Heart left ventricle (tissue), 16 donors: ENCODE measurements around the gene ZNF154. TPM values are rescaled to one million over a fixed set of nuclear protein-coding genes. Genes with fewer than 3 reads are reported as not detected.

Experiments
- ATAC-seq, 4 donors: fragments of 200-7000 bp; cut with Tn5 transposase; one replicate each; pipeline ENCODE4 v1.9.1; 2020 to 2022; ENCODE audit warnings: moderate library complexity in 4 of 4, mild to moderate bottlenecking in 3 of 4, moderate number of reproducible peaks in 1 of 4
- DNase-seq, 5 donors: peaks; one replicate each; pipeline ENCODE4 v3.0.0-alpha.2; 2020
- H3K27ac ChIP-seq, 12 donors: fragments of 200-600 bp; sonication (generic) in 4 of 12; one replicate each; pipeline versions ENCODE4 v1.5.0 to v1.8.0; 2016 to 2022; ENCODE audit warnings: mild to moderate bottlenecking in 2 of 12
- H3K27me3 ChIP-seq, 9 donors: fragments of 200-600 bp; sonication (generic) in 2 of 9; one replicate each; pipeline versions ENCODE4 v1.5.1 to v1.8.0; 2016 to 2022; ENCODE audit warnings: mild to moderate bottlenecking in 3 of 9
- H3K36me3 ChIP-seq, 9 donors: fragments of 200-600 bp; sonication (generic) in 2 of 9; one replicate each; pipeline versions ENCODE4 v1.5.0 to v1.8.0; 2018 to 2022; ENCODE audit warnings: mild to moderate bottlenecking in 2 of 9
- H3K4me1 ChIP-seq, 12 donors: fragments of 200-600 bp; sonication (generic) in 4 of 12; one replicate each; pipeline versions ENCODE4 v1.5.0 to v1.8.0; 2016 to 2022; ENCODE audit warnings: mild to moderate bottlenecking in 3 of 12
- H3K4me3 ChIP-seq, 12 donors: fragments of 200-600 bp; sonication (generic) in 4 of 12; one replicate each; pipeline versions ENCODE4 v1.5.0 to v1.8.0; 2017 to 2022; ENCODE audit warnings: mild to moderate bottlenecking in 9 of 12, moderate library complexity in 4 of 12
- H3K9me3 ChIP-seq, 12 donors: fragments of 200-600 bp; sonication (generic) in 4 of 12; one replicate each; pipeline versions ENCODE4 v1.5.0 to v1.8.0; 2016 to 2022; ENCODE audit warnings: mild to moderate bottlenecking in 1 of 12
- CTCF ChIP-seq, 12 donors: fragments of 200-600 bp; sonication (generic) in 4 of 12; IDR thresholded peaks; one replicate each; pipeline versions ENCODE4 v1.5.0 to v1.8.0; 2018 to 2022; ENCODE audit warnings: antibody characterized with exemption in 12 of 12, mild to moderate bottlenecking in 5 of 12
- POLR2A ChIP-seq, 2 donors: fragments of 450-650 bp; IDR thresholded peaks; one replicate each; pipeline ENCODE4 v1.6.1; 2017; ENCODE audit warnings: antibody characterized with exemption in 2 of 2, mild to moderate bottlenecking in 2 of 2, moderate library complexity in 2 of 2
- WGBS, 4 donors: extraction: QIAGEN DNeasy Blood & Tissue Kit in 2 of 4; methylation state at CpG; one replicate each; pipeline versions ENCODE4 v1.1.5 to v1.1.7; 2013 to 2018; 5-methylcytosine and 5-hydroxymethylcytosine counted together
- intact Hi-C, 10 donors: fragments of 100-400 bp; cut with DNase I; formaldehyde crosslinking; loops; one replicate each; pipeline versions ENCODE4 v1.11.1 to v1.14.2; 2022
- polyA plus RNA-seq, 2 donors: library from polyadenylated mRNA; stranded (reverse); fragments of 200-250 nt; gene quantifications; one replicate each; pipeline ENCODE4 v1.2.3, GENCODE V29; 2013
- total RNA-seq, 9 donors: library from RNA; depleted of rRNA in 2 of 9; stranded (reverse); fragments of >200 nt in 2 of 9; fragmentation: NEBNext Ultra II Directional in 3 of 9; extraction: Animal tissue kit (Norgen Biotek cat#: 25700) in 3 of 9; gene quantifications; one replicate each; pipeline versions ENCODE4 v1.1.0 to v1.2.4, GENCODE V29; 2016 to 2023
- donor health status: ischemic (EF 13 %, LVEDD 7.1; RV severe dilation, severe dysfunction).
- donor health status: healthy with polysubstance abuse.
- donor health status: DM: no; HTN: yes; CAD: no.
- donor health status: DM: no; HTN: no; CAD: no.
- donor health status: ischemic (EF 25% LVEDD 6.9; RV normal size, moderate dysfunction).
- donor health status: ischemic (EF 25% LVEDD 5.7; RV mildly dilated, moderate dysfunction).
- donor health status: healthy.
- donor health status: DM: yes; HTN: yes; CAD: no.
- donor health status: ischemic (EF 35%, LVEDD 5.7; RV mildly dilated, moderate dysfunction).
- donor health status: nonischemic (EF 11% LVEDD 7.7; RV severe dilation, severe dysfunction).
- donor health status: DM: yes; HTN: yes; CAD: no.
- donor health status: PGD.
- donor health status: ischemic (EF 29% LVEDD 5.4; RV normal size, mild dysfunction).
- donor health status: nonischemic (EF 23%, LVEDD 6.1; RV moderate dilation, normal function).

The ZNF154 gene
- total and polyA plus RNA-seq, 11 donors: 1.4 to 5.3 (median 4.0) TPM

GRCh38 chr19:57665261-57665806 is 43.7 kb downstream of the ZNF154 start:
- ATAC-seq (no peak), DNase-seq (no peak)
- Histone ChIP-seq H3K4me1 (peaks cover 0 to 9% (median 4%) of the 10 kb centered on the region in 12 donors), H3K27ac (peak overlapping the region in 6 of 12 donors; percentile 72 to 87 (median 80)), H3K36me3 (no peaks in the 10 kb centered on the region), H3K4me3 (peak overlapping the region in 1 of 12 donors; percentile 63), H3K27me3 (peaks cover 0 to 9% (median 0%) of the 10 kb centered on the region in 9 donors), H3K9me3 (no peaks in the 10 kb centered on the region)
- 83 to 87% (median 85%) methylated on average over 9 of the region's 9 CpGs for WGBS, 4 donors
- intact Hi-C loops: no loop called here
- TF ChIP-seq POLR2A (IDR thresholded peaks at IDR 0.05) (no peak), CTCF (IDR thresholded peaks at IDR 0.05) (no peak)

- DNase-seq (peak; percentile 60 to 79 (median 70)), ATAC-seq (peak; percentile 81 to 98 (median 96))
- TF ChIP-seq CTCF (IDR thresholded peaks at IDR 0.05): no peak
- TF ChIP-seq POLR2A (IDR thresholded peaks at IDR 0.05): peak in 1 of 2 donors; percentile 46
- Histone ChIP-seq H3K27ac (peak overlapping the region; percentile 7 to 87 (median 78)), H3K27me3 (peaks cover 0 to 9% (median 0%) of the 10 kb centered on the region in 9 donors), H3K9me3 (no peaks in the 10 kb centered on the region), H3K4me1 (peaks cover 0 to 9% (median 4%) of the 10 kb centered on the region in 12 donors), H3K36me3 (no peaks in the 10 kb centered on the region), H3K4me3 (peak overlapping the region; percentile 30 to 81 (median 62))
- intact Hi-C loops: no loop called here
- 1 to 3% (median 2%) methylated on average over 49 to 64 of the region's 64 CpGs for WGBS, 4 donors
These were observed 44.5 kb downstream of the ZNF154 start for GRCh38 chr19:57664269-57665127.

- H3K27me3 ChIP-seq: no peaks in the 10 kb centered on the region
- peaks cover 0 to 8% (median 0%) of the 10 kb centered on the region in 12 donors for H3K9me3 ChIP-seq
- TF ChIP-seq CTCF (IDR thresholded peaks at IDR 0.05) (no peak), POLR2A (IDR thresholded peaks at IDR 0.05) (no peak)
- no peak overlapping the region for H3K4me3 ChIP-seq
- H3K36me3 ChIP-seq: no peaks in the 10 kb centered on the region
- ATAC-seq (no peak), DNase-seq (no peak)
- 80 to 93% (median 87%) methylated on average over 1 of the region's 1 CpG for WGBS, 4 donors
- no peak overlapping the region for H3K27ac ChIP-seq
- H3K4me1 ChIP-seq: peaks cover 0 to 6% (median 0%) of the 10 kb centered on the region in 12 donors
- intact Hi-C loops: no loop called here
These were observed 52.7 kb downstream of the ZNF154 start for GRCh38 chr19:57656346-57656745.

- no peaks in the 10 kb centered on the region for H3K27me3 ChIP-seq
- 40 to 96% (median 93%) methylated on average over 1 of the region's 1 CpG for WGBS, 4 donors
- TF ChIP-seq CTCF (IDR thresholded peaks at IDR 0.05) (no peak), POLR2A (IDR thresholded peaks at IDR 0.05) (no peak)
- no peak overlapping the region for H3K27ac ChIP-seq
- no peak for DNase-seq
- no peak for ATAC-seq
- no peak overlapping the region for H3K4me3 ChIP-seq
- H3K36me3 ChIP-seq: no peaks in the 10 kb centered on the region
- H3K4me1 ChIP-seq: peaks cover 0 to 12% (median 0%) of the 10 kb centered on the region in 12 donors
- intact Hi-C loops: no loop called here
- H3K9me3 ChIP-seq: peaks cover 0 to 8% (median 0%) of the 10 kb centered on the region in 12 donors
These were observed 53.6 kb downstream of the ZNF154 start for GRCh38 chr19:57655443-57655842.
